HG03457 (cell line): ENCODE measurements around the gene TMPRSS11F.
"Not testable (repeated sequence)": the region's sequence is repeated elsewhere in the genome, so short reads cannot be mapped to it uniquely, and the experiment has no call there.

Experiments
- ATAC-seq: cut with Tn5 transposase; IDR thresholded peaks from one replicate; pipeline ENCODE4 v1.9.1; 2021; ENCODE audit warnings: moderate number of reproducible peaks; ENCODE audit not compliant: unreplicated experiment

TMPRSS11F gene

GRCh38 chr4:68129793-68130192, at the start of gene TMPRSS11F:
TSS of gene TMPRSS11F (minus strand) at chr4:68129869. CDS start at chr4:68129820, 49 bp downstream.
- ATAC-seq, result no peak

DNA sequence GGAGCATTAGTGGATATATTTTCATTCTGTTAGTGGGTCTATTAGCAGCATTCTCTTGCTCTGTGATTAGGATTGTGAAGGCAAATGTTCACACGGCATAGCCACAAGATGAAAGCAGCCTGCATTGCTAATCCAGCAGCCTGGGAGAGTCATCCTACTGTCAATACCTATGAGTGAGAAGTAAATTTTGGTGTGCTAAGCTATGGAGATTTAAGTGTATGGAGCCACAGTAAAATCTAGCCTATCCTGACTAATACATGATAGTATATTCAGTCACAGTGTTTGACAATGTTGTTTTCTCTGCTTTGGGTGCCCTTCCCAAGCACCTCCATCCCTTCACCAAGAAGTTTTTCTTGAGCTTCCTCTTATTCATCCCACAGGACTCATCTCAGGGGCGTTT, 47.2 kb upstream of the TMPRSS11F start:
- ATAC-seq, result no peak

- no peak for ATAC-seq
Measured at GRCh38 chr4:68176500-68176899, 46.8 kb upstream of the TMPRSS11F start.

DNA sequence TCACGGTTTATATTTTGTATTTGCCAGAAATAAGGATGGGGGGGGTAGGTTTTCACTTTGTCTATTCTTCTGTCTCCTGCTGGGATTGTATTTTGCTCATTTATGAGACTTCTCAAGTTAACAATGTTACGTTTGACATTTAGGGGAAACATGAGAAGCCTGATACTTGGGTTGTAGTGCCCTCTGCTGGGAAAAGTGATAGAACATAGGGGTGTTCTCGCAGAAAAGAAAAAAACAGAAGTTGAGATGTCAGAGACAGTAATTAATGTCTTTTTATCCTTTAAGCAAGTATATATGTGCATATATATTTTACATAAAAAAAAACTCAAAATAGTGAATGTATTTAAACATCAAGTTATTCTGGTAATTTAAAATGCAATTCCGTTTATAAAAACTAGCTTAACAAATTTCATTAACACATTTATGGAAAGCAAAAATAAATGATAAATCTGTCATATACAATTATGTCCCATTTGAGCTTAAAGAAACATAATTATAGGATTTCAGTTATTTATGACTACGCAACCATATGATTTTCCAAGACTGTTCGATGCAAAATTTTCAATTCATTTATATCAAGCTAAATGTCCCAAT, 46.0 kb upstream of the TMPRSS11F start:
- peak; percentile 80 for ATAC-seq

- ATAC-seq, result not testable (repeated sequence)
Measured at GRCh38 chr4:68174389-68174788, 44.7 kb upstream of the TMPRSS11F start.

GRCh38 chr4:68172147-68172546, 42.5 kb upstream of the TMPRSS11F start:
- ATAC-seq, result not testable (repeated sequence)

GRCh38 chr4:68167706-68168105, 38.0 kb upstream of the TMPRSS11F start:
- ATAC-seq, result no peak

DNA sequence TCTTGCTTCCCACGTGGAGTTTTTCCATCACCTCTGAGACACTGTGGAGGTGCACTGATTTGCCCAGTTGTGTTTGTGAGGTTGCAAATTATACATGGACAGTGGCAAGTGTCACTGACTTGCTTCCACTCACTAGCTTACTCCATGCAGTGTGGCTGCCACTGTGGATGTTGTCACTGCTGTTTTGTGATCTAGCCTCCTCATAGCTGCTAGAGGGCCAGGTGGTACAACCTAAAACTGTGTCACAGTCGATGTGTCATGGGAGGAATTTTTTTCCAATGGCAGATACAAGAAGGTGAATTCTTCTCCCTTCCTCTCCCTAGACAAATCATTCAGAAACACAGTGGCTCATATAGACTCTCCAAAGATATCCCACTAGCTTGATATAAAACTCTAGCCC, 37.5 kb upstream of the TMPRSS11F start:
- no peak for ATAC-seq

- ATAC-seq, result no peak
Measured at GRCh38 chr4:68163754-68164153, 34.1 kb upstream of the TMPRSS11F start.

- ATAC-seq, result no peak
Measured at GRCh38 chr4:68162196-68162595, 32.5 kb upstream of the TMPRSS11F start.

- ATAC-seq, result no peak
Measured at GRCh38 chr4:68152411-68152810, 22.7 kb upstream of the TMPRSS11F start.

GRCh38 chr4:68148800-68149685, 19.4 kb upstream of the TMPRSS11F start:
- no peak for ATAC-seq

GRCh38 chr4:68147079-68147478, 17.4 kb upstream of the TMPRSS11F start:
- no peak for ATAC-seq

DNA sequence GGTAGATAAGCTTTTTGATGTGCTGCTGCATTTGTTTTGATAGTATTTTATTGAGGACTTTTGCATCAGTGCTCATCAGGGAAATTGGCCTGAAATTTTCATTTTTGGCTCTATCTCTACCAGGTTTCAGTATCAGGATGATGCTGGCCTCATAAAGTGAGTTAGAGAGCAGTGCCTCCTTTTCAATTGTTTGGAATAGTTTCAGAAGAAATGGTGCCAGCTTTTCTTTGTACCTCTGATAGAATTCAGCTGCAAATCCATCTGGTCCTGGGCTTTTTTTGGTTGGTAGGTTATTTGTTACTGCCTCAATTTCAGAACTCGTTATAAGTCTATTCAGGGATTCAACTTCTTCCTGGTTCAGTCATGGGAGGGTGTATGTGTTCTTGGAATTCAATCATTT, 15.6 kb upstream of the TMPRSS11F start:
- ATAC-seq, result no peak

DNA sequence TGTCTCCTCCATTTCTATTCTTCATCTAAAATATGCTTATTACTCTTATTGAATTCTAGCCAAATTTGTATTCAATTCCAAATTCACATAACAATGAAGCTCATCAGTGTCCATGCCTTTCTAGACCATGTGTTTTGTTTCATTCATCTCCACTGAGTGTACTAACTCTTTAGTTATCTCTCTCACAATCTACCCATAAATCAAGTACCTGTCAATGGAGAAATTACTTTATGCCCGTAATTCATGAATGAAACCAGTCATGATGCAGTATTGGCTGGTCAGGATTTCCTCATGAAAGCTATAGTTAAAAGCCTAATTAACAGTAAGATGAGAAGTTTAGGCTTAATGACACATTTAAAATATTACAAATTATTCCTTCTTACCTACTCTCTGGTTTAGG, 12.2 kb upstream of the TMPRSS11F start:
- no peak for ATAC-seq

- ATAC-seq, result no peak
Measured at GRCh38 chr4:68132342-68132741, 2.7 kb upstream of the TMPRSS11F start.

GRCh38 chr4:68124262-68124661, 5.4 kb downstream of the TMPRSS11F start:
- no peak for ATAC-seq

- no peak for ATAC-seq
Measured at GRCh38 chr4:68123525-68123924, 6.1 kb downstream of the TMPRSS11F start.

DNA sequence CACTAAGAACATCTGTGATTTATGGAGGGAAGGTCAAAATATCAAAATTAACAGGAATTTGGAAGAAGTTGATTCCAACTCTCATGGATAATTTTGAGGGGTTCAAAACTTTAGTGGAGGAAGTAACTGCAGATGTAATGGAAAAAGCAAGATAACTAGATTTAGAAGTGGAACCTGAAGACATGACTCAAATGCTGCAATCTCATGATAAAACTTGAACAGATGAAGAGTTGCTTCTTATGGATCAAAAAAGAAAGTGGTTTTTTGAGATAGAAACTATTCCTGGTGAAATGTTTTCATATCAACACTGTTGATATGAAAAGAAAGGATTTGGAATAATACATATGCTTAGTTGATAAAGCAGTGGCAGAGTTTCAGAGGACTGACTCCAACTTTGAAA, 9.7 kb downstream of the TMPRSS11F start:
- no peak for ATAC-seq

DNA sequence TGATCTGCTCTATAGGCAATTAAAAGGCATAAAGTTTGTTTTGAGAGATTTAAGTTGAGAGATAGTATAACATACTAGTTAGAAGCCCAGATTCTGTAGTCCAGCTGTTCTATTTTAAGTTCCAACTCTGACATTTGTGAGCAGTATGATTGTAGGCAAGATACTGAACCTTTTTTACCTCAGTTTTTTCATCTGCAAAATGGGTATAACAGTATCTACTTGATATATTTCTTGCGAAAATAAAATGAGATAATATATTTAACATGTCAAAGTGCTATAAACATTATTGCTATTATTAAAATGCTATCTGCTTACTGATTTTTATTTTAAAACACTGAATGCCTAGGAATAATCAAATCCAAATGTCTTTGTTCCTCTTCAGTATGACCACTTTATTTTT, 19.2 kb downstream of the TMPRSS11F start:
- no peak for ATAC-seq

GRCh38 chr4:68109868-68110267, 19.8 kb downstream of the TMPRSS11F start:
- no peak for ATAC-seq

DNA sequence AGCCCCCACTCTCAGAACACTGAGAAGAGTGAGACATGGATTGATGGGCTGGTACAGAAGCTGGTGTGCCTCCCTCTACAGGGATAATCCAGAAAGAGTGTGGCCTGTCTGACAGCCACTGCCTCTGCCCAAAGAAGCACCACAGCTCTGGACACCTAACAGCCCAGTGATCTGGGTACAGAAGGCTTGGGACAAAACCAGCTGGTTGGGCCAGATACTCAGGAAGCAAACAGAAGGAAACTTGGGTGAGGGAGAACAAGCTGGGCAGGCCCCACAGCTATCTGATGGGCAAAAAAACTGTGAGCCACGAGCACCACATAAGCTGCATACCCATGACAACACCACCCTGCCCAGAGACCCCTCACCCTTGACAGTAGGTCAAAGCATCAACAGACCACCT, 46.9 kb downstream of the TMPRSS11F start:
- ATAC-seq, result no peak
